ENCODE measurements around the gene PLXDC2.

Gene PLXDC2

DNA sequence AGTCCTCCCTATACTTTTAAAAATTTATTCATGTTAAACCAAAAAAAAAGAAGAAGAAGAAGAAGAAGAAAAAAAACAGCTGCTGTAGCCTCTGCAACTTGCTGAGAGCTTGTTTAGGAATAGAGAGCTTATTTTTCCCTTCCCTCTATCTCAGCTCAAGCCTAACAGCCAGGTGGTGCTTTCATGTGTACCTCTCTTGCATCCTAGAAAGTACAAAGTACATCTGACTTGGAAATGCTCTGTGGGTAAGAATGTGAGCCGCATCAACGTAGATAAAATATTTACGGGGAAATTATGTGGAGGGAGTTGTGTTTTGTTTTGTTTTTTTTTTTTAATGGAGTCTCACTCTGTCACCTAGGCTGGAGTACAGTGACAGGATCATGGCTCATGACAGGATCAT is 99.6 kb downstream of the PLXDC2 start:
- DNase-seq, result no peak

DNA sequence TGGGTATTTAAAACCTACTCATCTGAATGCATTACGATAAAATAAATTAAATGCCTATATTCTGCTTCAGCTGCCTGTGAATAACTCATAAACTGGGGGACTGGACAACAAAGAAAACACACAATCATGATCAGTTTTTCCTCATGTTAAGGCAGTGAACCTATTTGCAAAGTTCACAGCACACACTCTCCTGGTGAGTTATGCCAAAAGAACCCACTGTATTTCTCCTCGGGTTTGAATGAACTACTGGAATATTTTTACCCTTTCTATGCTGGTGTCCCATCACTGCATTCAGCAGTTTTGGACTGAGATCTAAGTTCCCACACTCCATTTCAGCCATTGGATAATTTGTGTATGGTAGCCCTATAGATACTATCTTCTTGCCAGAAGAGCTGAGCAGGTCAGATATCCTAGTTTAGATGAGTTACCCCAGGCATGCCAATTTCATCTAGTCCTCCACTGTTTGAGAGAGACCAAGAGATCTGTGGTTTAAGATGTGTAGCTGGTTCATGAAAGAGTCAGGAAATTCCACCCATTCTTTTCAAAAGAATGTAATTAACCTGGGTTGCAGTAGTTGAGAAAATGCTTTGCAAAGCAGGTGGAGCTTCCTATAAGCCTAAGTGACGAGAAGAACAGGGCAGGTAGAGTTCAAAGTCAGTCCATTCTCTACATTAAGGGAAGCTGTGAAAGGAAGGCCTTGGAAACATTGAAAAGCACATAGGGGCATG is 101.7 kb downstream of the PLXDC2 start:
- DNase-seq, result no peak

DNA sequence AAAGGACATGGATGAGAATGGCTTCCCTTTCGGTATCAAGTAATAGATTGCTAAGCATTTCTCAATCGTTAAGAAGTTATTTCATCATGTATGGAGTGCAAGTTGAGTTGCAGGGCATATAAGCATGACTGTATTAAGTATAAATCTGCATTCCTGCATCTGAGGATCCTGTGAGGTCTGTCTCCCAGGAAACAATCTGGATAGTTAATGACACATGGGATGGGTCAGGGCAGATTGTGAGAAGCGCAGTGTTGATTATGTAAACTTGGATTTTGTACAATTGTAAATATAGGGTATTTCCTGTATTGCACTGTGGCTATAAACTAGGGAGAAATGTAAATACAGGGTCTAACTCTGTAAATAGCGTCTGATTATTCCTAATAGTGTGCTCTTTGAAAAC is 102.6 kb downstream of the PLXDC2 start:
- DNase-seq, result no peak

DNA sequence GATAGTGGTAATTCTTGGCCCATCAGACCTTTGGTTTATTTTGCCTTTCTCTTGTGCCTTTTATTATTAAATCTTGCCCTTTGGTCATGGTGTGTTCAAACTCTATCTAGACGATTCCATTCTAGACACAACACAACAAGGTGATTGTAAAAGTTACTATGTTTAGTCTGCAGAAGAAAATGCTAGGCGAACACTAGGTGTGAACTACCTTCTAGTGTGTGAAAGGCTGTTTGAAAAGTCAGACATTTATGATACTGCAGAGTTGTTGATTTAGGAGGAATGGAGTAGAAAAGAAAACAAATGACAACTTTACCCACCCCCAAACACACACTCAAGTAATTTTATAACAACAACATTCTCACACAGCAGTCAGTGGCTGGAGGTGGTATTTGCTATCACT is 103.4 kb downstream of the PLXDC2 start:
- DNase-seq, result no peak

DNA sequence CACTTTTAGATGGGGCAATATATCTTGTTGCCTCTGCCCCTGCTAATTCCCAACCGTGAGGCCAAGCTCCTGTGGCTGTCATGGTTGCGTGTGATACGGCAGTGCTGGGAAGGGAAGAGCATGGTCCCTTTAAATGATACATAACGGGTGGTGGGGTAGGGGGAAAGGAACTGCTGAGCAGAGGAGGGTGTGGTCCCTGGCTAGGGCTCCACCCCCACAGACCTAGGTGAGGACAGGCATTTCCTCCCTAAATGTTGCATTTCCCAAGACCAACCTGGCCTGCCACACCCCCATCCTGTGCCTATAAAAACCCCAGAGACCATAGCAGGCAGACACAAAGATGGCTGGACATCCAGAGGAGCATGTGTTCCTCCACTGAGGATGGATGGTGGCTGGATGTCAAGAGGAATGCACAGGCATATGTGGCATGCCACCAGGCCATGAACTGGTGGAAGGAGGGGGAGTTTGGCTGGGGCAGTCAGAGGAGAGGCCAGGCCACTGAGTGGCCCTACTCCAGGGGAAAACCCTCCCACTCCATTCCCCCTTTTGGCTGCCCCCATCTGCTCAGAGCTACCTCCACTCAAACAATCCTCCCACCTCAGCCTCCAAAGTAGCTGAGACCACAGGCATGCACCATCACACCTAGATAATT is 104.0 kb downstream of the PLXDC2 start:
- DNase-seq, result no peak

DNA sequence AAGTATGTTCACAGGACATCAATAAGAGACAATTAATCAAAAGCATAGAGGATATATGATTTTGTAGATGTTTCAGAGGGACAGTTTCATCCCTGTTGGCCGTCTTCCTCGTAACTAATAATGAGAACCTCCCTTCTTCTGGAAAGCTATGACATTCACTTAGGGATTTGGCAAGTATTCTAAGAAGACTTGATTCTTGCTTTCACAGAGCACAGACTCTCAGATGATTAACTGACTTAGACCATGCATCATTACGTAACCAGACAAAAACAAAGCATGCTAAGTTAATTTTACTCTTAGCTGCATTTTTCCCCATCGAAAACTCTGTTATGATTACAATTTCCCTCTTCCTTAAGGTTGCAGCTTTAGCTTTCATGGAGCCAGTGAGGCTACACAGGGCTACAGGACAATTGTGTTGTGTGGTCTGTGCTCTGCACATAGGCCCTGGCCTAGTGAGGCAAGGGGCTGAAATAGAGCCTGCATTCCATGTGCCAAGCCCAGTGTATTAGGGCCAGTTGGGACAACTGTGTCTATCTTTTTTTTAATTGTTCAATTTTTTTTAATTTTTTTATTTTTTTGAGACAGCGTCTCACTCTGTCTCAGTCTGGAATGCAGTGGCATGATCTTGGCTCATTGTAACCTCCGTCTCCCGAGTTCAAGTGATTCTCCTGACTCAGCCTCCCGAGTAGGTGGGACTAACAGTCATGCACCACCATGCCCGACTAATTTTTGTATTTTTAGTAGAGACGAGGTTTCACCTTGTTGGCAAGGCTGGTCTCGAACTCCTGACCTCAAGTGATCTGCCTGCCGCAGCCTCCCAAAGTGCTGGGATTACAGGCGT is 105.3 kb downstream of the PLXDC2 start:
- DNase-seq, result no peak

DNA sequence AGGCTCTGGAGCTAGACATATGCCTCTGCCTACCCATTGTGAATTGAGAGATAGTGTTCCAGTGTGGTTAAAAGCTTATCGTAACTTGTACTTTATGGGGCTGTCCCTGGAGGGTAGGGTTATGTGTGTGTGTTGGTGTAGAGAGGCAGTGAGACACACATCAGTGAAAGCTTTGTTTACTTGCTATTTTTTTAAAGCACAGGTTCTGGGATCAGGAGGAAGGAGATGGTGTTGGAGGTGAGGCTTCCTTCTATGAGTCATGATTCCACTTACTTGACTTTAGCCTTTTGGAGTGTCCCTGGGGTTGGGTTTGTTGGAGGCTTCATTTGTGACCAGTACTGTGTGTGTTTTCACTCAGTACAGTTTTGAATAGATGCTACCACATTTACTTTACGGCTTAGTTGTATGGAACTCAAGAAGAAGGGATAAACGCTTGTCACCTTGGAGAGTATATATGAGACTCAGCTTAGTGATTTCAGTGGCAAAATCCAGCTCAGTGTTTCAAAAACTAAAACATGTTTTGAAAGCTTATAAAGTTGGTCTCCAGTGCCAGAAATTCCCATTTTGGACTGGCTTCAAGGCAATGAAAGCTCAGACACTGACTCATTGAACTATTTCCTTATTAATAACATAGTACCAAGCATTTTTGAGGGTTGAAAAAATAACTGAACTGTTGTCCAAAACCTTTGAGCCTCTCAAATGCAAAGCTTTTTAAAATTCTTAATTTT is 106.2 kb downstream of the PLXDC2 start:
- no peak for DNase-seq

DNA sequence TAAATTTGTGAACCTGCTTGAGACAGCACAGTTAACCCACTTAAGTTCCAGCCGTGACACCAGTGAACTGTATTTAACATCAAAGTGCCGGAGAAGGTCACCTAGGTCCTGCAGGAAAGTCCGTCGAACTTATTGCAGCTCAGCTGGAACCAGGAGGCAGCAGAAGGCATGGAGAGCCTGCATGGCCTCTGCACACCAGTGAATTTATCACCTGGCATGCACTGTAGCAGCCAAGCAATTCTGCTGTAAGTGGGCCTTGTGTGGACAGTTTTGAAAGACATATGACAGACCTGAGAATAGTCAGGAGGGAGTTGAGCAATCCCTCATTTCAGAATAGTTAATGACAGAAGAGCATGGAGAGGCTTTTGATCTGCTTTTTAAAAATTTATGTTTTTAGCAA is 108.8 kb downstream of the PLXDC2 start:
- no peak for DNase-seq

DNA sequence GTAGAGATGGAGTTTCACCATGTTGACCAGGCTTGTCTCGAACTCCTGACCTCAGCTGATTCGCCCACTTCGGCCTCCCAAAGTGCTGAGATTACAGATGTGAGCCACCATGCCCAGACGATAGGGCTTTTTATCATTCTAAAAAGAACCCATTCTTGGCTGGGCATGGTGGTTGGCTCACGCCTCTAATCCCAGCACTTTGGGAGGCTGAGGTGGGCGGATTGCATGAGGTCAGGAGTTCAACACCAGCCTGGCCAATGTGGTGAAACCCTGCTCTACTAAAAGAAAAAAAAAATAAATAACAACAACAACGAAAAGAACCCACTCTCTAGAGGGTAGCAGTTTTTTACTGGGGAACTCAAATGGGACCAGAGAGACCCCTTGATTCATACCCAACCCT is 112.7 kb downstream of the PLXDC2 start:
- DNase-seq, result no peak

DNA sequence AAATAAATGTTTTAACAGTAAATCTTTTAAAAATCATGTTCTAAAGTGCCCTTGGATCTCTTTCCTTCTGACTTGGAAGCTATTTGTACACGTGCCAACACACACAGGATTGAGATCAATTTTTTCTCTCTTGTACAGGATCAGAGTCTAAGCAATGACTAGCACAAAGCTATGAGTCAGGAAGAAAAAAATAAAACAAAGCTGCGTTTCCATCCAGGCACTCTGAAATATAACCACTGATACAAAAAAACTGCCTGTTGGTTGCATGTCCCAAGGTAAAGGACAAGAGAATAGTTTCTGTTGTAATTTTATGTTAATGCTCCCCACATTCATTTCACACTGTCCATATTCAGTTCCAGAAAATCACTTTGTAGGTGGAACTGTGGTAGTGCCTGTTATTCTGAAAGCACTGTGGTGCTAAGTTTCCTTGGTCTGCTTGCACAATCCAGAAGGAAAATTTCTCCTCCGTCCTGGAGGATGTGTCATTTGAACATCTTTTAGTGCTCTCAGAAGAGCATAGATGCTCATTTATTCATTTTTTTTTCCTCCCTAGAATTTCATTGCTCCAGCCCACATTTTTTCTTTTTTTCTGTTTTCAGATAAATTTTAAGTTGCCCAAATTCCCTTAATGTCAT is 113.4 kb downstream of the PLXDC2 start:
- DNase-seq, result no peak

DNA sequence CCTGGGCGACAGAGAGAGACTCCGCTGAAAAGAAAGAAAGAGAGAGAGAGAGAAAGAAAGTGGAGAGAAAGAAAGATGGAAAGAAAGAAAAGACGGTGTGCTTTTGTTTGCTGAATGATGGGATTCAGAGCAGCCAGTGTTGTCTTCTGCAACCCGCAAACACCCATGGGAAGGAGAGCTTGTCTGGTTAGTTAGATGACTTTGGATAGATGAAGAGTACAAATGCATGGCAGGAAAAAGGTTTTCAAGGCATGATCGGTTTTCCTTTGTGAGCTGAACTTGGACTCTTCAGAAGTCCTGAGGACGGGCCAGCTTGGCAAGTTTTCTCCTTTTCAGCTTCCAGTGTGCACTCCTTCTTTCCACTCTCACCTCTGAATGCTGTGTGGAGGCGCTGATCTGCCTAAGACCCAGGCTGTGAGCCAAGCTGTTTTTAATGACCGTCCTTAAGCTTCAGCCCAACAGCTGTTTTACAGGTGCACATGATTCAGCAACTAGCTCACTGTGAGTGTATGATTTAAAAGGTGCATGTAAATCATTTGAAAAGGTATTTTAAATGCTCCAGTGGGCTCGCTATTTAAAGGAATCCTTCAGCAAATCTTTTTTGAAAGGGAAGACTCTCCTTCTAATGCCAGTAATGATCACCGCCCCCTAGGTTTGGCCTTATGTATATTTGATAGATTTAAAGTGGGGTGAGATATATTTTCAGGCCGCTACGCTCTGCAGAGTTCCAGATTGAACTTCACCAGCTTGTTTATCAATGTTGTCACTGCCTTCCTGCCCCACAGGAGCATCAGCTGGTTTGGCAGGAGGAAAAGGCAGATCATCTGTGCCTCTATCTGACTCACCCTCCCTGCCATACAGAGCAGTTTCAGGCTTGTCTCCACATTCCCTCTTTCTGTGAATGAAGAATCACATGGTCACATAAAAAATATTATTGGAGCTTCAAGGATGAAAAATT is 115.0 kb downstream of the PLXDC2 start:
- no peak for DNase-seq

DNA sequence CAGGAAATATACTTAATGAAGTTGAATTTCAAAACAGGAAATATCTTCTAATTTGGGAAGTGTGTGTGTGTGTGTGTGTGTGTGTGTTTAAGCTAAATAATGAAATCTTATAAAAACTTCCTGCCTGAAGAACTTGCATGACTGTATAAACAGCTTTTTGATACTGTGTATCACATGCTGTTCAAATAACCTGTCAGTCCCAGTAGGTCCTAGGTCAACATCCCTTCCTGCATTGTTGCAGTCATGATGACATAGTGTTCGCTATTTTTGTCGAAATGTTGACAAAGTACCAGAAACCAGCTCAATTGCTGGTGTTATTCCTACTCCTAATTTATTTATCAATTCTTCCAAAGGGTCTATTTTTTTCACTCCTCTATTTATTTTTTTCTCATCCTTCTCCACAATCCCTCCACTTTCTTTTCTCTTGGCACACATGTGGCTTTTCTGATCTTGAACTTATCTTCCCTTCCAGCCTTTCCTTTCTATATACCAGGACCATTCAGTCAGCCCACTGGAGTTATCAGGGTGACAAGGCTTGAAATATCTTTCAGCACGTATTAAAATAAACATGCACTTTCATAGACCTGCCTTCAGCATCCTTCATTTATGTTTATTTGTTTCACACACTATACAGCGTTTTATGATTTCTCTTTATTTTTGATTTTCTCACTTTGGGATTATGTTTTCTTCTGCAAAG is 115.8 kb downstream of the PLXDC2 start:
- DNase-seq, result no peak

DNA sequence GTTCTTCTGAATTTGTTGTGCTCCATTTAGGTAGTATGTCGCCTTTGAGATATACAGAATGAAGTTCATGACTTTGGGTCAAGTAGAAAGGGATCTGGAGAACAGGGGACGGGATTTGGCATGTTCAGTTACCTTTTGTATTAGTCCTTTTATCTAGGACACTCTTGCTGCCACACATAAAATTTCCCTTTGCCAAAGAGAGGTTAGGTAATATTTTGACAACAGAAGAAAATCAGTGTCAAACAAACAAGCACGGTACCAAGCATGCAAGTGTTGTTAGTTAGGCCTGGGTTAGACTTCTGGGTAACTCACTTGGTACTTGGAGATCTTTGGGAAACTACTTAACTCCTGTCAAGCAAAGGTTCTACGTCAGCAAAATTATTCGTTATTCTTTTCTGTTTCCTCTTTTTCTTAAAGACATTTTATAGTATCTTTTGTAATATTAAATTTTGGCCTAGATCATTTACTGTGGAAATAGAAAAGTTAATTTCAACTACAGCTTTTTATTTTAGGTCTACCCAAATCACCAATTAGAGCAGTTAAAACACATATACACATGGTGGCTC is 116.7 kb downstream of the PLXDC2 start:
- no peak for DNase-seq

DNA sequence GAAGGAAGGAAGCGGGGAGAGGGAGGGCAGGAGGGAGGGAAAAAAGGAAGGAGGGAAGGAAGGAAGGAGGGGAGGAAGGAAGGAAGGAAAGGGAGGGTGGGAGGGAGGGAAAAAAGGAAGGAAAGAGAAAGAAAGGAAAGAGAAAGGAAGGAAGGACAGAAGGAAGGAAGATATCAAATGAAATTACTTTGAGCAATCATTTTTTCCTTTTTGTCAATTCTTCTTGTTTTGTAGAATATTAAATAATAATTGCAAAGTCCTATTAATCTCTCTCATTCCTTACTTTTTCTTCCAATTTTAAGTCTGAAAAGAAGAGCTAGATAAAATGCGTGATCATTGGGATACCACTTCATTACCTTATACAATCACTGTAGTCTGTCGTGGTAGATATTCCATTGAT is 117.5 kb downstream of the PLXDC2 start:
- DNase-seq, result no peak

DNA sequence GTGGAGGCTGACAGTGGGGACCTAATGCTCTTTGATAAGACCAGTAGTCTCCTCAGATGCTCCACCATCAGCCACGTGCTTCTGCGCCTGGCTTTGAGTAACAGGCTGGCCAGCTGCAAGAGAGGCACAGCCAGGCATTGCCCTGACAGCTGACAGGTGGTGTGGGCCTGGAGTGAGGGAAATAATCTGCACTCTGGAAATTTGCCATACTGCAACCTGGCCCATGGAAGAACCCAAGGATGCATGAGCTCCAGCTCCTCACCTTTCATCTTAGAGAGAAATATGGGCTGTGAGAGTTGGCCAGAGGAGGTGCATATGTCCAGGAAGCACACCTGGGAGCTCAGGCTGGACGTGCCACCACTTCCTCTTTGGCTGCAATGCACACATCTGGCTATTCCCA is 118.9 kb downstream of the PLXDC2 start:
- no peak for DNase-seq

DNA sequence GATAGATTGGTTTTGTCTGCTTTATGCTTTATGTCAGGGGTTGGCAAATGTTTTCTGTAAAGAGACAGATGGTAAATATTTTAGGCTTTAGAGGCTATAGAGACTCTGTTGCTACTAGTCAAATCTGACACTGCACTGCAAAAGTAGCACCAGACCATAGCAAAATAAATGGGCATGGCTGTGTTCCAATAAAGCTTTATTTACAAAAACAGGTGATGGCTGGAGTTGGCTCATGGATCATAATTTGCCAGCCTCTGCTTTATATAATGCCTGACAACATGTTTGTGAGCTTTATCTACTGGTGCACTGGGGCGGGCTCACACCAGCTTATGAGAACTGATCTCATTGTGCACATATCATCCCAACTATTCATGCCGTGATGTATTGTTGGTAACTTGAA is 120.1 kb downstream of the PLXDC2 start:
- DNase-seq, result no peak

DNA sequence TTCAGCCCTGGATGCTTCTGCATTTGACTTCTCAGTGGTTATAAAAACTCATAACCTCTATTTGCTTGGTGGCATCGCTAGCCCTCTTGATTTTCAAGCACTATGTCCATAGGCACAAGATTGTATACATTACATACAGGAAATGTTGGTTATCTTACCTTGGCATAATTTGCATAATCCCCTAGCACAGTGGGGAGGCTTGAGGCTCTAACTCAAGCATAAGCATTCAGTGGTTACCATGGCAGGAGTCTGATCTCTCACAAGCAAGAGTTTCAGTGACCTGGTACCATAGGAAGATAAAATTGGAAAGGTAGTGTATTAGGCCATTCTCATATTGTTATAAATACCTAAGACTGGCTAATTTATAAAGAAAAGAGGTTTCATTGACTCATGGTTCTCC is 121.8 kb downstream of the PLXDC2 start:
- no peak for DNase-seq

DNA sequence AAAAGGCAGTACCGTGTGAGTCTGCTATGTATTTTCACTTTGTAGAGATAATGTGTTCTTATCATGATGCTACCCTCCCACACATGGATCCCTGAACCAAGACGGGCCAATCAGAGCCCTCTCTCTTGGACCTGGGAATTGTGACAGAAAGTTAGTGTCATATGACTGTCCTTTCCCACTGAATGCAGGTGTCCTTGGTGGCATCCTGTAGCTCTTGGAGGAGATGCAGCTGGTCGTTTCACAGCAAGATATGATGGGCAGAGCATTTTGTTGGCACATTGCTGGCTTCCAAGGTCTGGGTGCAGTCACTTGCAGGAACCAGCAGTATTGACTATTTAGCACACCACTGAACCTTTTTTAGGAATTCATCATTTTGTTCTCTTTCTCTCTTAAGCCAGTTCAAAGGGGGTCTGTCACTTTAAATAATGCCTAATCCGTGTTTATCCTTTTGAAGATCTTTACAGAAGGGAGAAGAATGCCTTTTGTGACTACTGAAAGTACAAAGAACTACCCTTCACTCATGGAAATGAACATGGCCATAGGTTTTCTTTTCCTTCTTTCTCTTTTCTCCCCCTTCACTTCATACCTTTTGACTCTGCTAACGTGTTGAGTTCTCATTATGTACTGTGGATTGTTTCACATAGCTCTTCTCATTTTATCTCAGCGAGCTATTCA is 125.1 kb downstream of the PLXDC2 start:
- DNase-seq, result no peak

DNA sequence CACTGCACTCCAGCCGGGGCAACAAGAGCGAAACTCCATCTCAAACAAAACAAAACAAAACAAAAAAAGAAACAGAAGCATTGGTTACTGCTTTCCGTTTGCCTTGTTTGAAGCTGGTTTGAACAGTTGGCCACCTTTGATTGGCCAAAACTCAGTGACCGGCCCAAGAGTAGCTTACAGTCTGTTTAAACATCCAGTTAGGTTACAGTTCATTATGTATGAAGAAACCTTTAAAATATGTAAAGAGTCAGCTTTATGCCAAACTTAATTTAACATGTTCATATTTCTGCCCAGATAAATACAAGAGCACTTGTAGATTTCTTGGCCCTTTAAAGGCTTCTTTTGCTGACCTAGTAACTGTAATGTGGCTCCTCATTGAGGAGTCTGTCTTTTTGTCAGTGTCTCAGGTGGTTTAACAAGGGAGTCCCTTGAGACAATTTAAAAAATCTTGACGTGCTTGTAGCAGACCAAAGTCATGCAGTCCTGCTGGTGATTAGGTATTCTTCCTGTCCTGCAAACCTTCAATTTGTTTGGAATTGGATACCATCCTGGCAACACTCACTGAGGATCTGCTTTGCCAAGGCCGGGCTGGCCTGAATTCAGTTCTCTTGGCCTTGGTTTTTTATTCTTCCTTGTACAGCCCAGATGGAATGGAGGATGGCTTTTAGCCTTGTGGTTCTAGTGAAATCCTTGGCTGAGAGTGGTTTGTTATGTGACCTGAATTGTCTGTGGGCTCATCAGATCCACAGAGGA is 128.9 kb downstream of the PLXDC2 start:
- DNase-seq, result no peak
